ENCODE data around the gene MFAP5.

DNA sequence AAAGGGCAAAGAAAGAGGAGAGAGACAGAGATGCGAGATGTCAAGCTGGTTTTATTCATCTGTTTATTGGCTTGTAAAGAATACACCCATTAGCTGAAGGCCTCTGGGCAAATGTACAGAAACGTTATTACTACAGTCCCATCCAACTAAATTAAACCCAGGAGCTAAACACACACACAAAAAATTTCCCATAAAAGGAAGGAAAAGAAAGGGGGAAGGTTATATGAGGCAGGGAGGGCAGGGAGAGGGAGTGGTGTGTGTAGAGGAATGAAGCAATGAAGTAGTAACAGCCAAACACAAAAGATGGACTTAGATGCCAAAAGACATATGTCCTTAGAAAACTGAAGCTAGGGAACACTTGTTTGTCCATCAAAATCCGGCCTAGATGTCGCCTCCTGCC, 3.1 kb upstream of the MFAP5 start:
- TF ChIP-seq, protein P1, sequence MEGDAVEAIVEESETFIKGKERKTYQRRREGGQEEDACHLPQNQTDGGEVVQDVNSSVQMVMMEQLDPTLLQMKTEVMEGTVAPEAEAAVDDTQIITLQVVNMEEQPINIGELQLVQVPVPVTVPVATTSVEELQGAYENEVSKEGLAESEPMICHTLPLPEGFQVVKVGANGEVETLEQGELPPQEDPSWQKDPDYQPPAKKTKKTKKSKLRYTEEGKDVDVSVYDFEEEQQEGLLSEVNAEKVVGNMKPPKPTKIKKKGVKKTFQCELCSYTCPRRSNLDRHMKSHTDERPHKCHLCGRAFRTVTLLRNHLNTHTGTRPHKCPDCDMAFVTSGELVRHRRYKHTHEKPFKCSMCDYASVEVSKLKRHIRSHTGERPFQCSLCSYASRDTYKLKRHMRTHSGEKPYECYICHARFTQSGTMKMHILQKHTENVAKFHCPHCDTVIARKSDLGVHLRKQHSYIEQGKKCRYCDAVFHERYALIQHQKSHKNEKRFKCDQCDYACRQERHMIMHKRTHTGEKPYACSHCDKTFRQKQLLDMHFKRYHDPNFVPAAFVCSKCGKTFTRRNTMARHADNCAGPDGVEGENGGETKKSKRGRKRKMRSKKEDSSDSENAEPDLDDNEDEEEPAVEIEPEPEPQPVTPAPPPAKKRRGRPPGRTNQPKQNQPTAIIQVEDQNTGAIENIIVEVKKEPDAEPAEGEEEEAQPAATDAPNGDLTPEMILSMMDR (IDR thresholded peaks at IDR 0.05): no peak
- no peak for TF ChIP-seq POLR2A (IDR thresholded peaks at IDR 0.05)

All from esophagus squamous epithelium (tissue), 4 donors.